ENCODE measurements around the gene CNNM2. TPM values are rescaled to one million over a fixed set of nuclear protein-coding genes. Genes with fewer than 3 reads are reported as not detected.
"Not testable (repeated sequence)": the region's sequence is repeated elsewhere in the genome, so short reads cannot be mapped to it uniquely, and the experiment has no call there.

Gene CNNM2
- total RNA-seq, 1 experiment from 2014 or later = 4.5 TPM

- peaks cover 20% of the 10 kb centered on the region for H3K27me3 ChIP-seq (ENCODE audit: control insufficient read depth, insufficient read depth, low read length)
- no peaks in the 10 kb centered on the region for H3K36me3 ChIP-seq (replicated peaks; ENCODE audit: control insufficient read depth, insufficient read depth, low read length)
- no peak for DNase-seq
- no peak overlapping the region for H3K4me3 ChIP-seq (ENCODE audit: insufficient read depth, low read depth, low read length)
Observed at GRCh38 chr10:102916173-102916572, 1.9 kb upstream of the CNNM2 start.

DNA sequence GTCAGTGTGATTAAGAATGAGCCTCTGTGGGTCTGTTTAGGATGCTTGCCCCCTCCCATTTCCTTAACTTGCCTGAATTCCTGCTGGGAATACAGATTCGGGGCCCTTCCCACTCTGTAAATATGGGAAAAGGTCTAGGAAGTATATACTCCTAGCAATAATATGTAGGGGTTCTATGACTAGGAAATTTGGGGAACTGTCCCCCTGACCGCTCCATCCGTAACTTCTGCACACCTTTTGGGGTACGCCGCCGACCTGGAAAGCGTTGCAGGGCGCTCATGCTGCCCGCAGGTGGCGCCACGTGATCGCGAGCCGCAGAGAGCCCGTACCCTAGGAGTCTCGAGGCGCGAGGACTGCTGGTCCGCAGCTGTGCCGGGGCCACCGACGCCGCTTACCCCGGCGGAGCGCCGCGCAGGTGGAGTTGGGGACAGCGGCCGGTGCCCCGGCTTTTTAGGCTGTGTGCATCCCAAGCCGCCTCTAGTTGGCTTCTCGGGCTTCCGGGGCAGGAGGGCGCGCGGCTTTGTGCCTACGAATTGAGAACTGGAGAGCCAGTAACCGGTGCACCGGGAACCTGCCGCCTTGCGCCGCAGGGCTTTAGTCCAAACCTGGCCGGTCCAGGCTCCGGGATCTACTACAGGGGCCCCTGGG lies 656 bp upstream of the CNNM2 start:
- H3K27me3 ChIP-seq (ENCODE audit: control insufficient read depth, insufficient read depth, low read length) = peaks cover 20% of the 10 kb centered on the region
- peak; percentile 90 for DNase-seq
- no peaks in the 10 kb centered on the region for H3K36me3 ChIP-seq (replicated peaks; ENCODE audit: control insufficient read depth, insufficient read depth, low read length)
- peak overlapping the region; percentile 66 for H3K4me3 ChIP-seq (ENCODE audit: insufficient read depth, low read depth, low read length)

DNA sequence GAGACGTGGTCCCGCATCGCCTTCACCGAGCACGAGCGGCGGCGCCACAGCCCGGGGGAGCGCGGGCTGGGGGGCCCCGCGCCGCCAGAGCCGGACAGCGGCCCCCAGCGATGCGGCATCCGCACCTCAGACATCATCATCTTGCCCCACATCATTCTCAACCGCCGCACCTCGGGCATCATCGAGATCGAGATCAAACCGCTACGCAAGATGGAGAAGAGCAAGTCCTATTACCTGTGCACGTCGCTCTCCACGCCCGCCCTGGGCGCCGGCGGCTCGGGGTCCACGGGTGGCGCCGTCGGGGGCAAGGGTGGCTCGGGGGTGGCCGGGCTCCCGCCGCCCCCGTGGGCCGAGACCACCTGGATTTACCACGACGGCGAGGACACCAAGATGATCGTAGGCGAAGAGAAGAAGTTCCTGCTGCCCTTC lies 737 bp downstream of the CNNM2 start:
- Histone ChIP-seq H3K36me3 (replicated peaks; ENCODE audit: control insufficient read depth, insufficient read depth, low read length) (no peaks in the 10 kb centered on the region), H3K4me3 (ENCODE audit: insufficient read depth, low read depth, low read length) (peak overlapping the region; percentile 86), H3K27me3 (ENCODE audit: control insufficient read depth, insufficient read depth, low read length) (peaks cover 20% of the 10 kb centered on the region)
- peak; percentile 63 for DNase-seq

GRCh38 chr10:102919246-102919959 lies 1.3 kb downstream of the CNNM2 start:
- peak; percentile 55 for DNase-seq
- H3K4me3 ChIP-seq (ENCODE audit: insufficient read depth, low read depth, low read length) = peak overlapping the region; percentile 86
- H3K27me3 ChIP-seq (ENCODE audit: control insufficient read depth, insufficient read depth, low read length) = peaks cover 20% of the 10 kb centered on the region
- no peaks in the 10 kb centered on the region for H3K36me3 ChIP-seq (replicated peaks; ENCODE audit: control insufficient read depth, insufficient read depth, low read length)

DNA sequence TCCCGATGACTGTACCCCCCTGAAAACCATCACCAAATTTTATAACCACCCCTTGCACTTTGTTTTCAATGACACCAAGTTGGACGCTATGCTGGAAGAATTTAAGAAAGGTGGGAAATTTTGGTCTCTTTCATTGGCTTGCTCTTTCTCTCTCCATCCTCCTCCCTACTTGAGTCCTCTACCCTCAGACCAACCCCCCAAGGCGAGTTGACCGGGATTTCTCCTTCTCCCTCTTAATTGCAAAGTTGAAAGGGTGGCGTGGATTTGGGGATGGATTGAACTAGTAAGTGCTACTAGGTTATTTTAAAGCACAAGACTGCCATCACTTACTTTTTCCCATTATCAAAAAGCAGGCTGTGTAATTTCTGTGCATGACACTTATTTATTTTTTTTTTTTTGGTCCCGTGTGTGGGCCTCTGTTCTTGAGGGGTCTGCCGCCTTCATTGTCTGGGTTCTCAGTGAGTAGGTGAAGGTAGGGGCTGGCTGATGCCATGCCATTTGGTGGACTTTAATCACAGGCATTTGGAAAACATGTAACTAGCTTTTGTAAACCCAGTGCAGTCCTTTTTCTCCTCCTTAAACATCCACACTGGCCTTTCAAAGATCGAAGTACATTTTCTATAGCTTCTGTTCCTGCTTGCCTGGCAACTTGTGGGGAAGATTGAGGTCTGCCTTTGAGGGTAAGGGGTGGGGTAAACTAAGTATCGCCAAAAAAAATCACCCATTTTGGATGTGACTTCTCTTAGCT lies 2.1 kb downstream of the CNNM2 start:
- DNase-seq = peak; percentile 52
- Histone ChIP-seq H3K36me3 (replicated peaks; ENCODE audit: control insufficient read depth, insufficient read depth, low read length) (no peaks in the 10 kb centered on the region), H3K27me3 (ENCODE audit: control insufficient read depth, insufficient read depth, low read length) (peaks cover 20% of the 10 kb centered on the region), H3K4me3 (ENCODE audit: insufficient read depth, low read depth, low read length) (peak overlapping the region; percentile 86)

- Histone ChIP-seq H3K4me3 (ENCODE audit: insufficient read depth, low read depth, low read length) (no peak overlapping the region), H3K27me3 (ENCODE audit: control insufficient read depth, insufficient read depth, low read length) (peaks cover 15% of the 10 kb centered on the region), H3K36me3 (replicated peaks; ENCODE audit: control insufficient read depth, insufficient read depth, low read length) (no peaks in the 10 kb centered on the region; the same call in 1 of the 2 replicates)
- no peak for DNase-seq
Observed at GRCh38 chr10:102923601-102924000, 5.5 kb downstream of the CNNM2 start.

- no peak overlapping the region for H3K4me3 ChIP-seq (ENCODE audit: insufficient read depth, low read depth, low read length)
- no peaks in the 10 kb centered on the region for H3K27me3 ChIP-seq (ENCODE audit: control insufficient read depth, insufficient read depth, low read length)
- H3K36me3 ChIP-seq (replicated peaks; ENCODE audit: control insufficient read depth, insufficient read depth, low read length) = no peaks in the 10 kb centered on the region; the same call in 1 of the 2 replicates
- DNase-seq = no peak
Observed at GRCh38 chr10:102926842-102927241, 8.7 kb downstream of the CNNM2 start.

DNA sequence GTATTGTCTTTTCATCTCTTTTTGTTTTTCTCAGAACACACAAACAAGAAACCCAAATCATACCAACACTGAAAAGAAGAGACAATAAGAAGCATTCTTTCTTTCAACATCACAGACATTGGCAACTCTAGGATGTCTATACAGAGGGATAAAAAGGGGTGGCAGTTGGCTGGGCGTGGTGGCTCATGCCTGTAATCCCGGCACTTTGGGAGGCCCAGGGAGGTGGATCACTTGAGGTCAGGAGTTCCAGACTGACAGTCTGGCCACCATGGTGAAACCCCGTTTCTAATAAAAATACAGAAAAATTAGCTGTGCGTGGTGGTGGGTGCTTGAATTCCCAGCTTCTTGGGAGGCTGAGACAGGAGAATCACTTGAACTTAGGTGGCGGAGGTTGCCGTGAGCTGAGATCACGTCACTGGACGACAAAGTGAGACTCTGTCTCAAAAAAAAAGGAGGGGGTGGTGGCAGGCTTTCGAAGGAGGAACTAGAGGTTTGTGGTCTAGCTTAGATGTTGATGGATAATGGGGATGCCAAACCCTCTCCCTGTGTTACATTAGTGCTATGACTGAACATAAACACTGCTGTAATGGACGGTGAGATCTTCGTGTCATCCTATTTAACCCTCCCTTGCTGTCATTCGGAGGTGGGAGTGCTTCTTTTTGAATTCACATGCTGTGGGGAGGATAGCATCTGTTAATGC lies 9.4 kb downstream of the CNNM2 start:
- Histone ChIP-seq H3K27me3 (ENCODE audit: control insufficient read depth, insufficient read depth, low read length) (no peaks in the 10 kb centered on the region), H3K36me3 (replicated peaks; ENCODE audit: control insufficient read depth, insufficient read depth, low read length) (no peaks in the 10 kb centered on the region; the same call in 1 of the 2 replicates), H3K4me3 (ENCODE audit: insufficient read depth, low read depth, low read length) (no peak overlapping the region)
- DNase-seq = no peak

GRCh38 chr10:102928442-102928841 lies 10.3 kb downstream of the CNNM2 start:
- not testable (repeated sequence) for H3K27me3 ChIP-seq (ENCODE audit: control insufficient read depth, insufficient read depth, low read length); DNase-seq; H3K36me3 ChIP-seq (replicated peaks; ENCODE audit: control insufficient read depth, insufficient read depth, low read length); H3K4me3 ChIP-seq (ENCODE audit: insufficient read depth, low read depth, low read length)

DNA sequence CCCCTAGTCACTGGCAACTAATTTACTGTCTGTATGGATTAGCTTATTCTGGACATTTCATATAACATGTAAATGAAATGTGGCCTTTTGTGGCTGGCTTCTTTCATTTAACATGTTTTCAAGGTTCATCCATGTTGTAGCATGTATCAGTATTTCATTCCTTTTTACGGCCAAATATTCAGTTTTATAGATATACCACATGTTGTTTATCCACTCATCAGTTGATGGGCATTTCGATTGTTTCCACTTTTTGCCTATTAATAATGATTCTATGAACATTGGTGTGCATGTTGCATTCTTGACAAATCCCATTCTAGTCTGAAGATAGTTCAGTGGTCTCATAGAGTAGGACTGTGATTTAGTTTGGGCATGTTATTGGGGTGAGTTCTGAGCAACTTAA lies 12.6 kb downstream of the CNNM2 start:
- Histone ChIP-seq H3K36me3 (replicated peaks; ENCODE audit: control insufficient read depth, insufficient read depth, low read length) (no peaks in the 10 kb centered on the region; the same call in 1 of the 2 replicates), H3K27me3 (ENCODE audit: control insufficient read depth, insufficient read depth, low read length) (no peaks in the 10 kb centered on the region), H3K4me3 (ENCODE audit: insufficient read depth, low read depth, low read length) (no peak overlapping the region)
- no peak for DNase-seq

DNA sequence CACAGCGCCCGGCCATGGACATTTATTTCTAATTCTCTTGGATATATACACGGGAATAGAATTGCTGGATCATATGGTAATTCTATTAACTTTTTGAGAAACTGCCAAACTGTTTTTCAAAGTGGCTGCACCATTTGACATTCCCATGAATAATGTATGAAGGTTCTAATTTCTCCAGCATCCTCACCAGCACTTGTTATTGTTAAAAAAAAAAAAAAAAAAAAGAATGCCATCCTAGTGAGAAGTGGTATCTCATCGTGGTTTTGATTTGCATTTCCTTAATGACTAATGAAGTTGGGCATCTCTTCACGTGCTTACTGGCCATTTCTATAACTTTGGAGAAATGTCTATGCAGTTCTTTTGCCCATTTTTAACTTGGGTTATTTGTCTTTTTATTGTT lies 13.5 kb downstream of the CNNM2 start:
- no peaks in the 10 kb centered on the region for H3K27me3 ChIP-seq (ENCODE audit: control insufficient read depth, insufficient read depth, low read length)
- DNase-seq = no peak
- no peak overlapping the region for H3K4me3 ChIP-seq (ENCODE audit: insufficient read depth, low read depth, low read length)
- no peaks in the 10 kb centered on the region; the same call in 1 of the 2 replicates for H3K36me3 ChIP-seq (replicated peaks; ENCODE audit: control insufficient read depth, insufficient read depth, low read length)

DNA sequence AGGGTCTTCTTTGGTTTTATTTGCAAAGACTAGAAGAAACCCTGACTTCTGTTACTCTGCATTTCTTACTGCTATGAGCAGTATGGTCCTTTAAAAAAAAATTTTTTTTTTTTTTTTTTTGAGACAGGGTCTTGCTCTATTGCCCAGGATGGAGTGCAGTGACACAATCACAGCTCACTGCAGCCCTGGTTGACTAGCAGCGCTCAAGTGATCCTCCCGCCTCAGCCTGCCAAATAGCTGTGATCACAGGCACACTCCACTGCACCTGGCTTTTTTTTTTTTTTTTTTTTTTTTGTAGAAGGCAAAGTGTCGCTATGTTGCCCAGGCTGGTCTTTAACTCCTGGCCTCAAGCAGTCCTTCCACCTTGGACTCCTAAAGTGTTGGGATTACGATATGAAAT lies 17.4 kb downstream of the CNNM2 start:
- Histone ChIP-seq H3K4me3 (ENCODE audit: insufficient read depth, low read depth, low read length) (no peak overlapping the region), H3K27me3 (ENCODE audit: control insufficient read depth, insufficient read depth, low read length) (no peaks in the 10 kb centered on the region), H3K36me3 (replicated peaks; ENCODE audit: control insufficient read depth, insufficient read depth, low read length) (no peaks in the 10 kb centered on the region)
- no peak for DNase-seq

GRCh38 chr10:102935939-102936605 lies 18.0 kb downstream of the CNNM2 start:
- Histone ChIP-seq H3K4me3 (ENCODE audit: insufficient read depth, low read depth, low read length) (no peak overlapping the region), H3K36me3 (replicated peaks; ENCODE audit: control insufficient read depth, insufficient read depth, low read length) (no peaks in the 10 kb centered on the region)
- no peak for DNase-seq

GRCh38 chr10:102941401-102941800 lies 23.3 kb downstream of the CNNM2 start:
- no peak overlapping the region for H3K4me3 ChIP-seq (ENCODE audit: insufficient read depth, low read depth, low read length)
- no peaks in the 10 kb centered on the region for H3K27me3 ChIP-seq (ENCODE audit: control insufficient read depth, insufficient read depth, low read length)
- H3K36me3 ChIP-seq (replicated peaks; ENCODE audit: control insufficient read depth, insufficient read depth, low read length) = no peaks in the 10 kb centered on the region
- no peak for DNase-seq

More at GRCh38 chr10:102935939-102936605, 18.0 kb downstream of the CNNM2 start:
- H3K27me3 ChIP-seq (ENCODE audit: control insufficient read depth, insufficient read depth, low read length) = no peaks in the 10 kb centered on the region
